Ovary (tissue), 9 donors: Measurements from ENCODE around the gene TPCN2. TPM values are rescaled to one million over a fixed set of nuclear protein-coding genes. Genes with fewer than 3 reads are reported as not detected.
A peak's percentile ranks its signal among the peaks of the same experiment; 100 is the strongest.

ENCODE experiments used
- DNase-seq, 5 donors: peaks; one replicate each; pipeline ENCODE4 v3.0.0-alpha.2; 2019 to 2020
- H3K27ac ChIP-seq, 2 donors: fragments of 200-600 bp; one replicate each; pipeline versions ENCODE4 v1.5.1 to v1.8.0; 2019 to 2022
- H3K27me3 ChIP-seq: fragments of 200-600 bp; one replicate; pipeline ENCODE4 v1.8.0; 2022
- H3K36me3 ChIP-seq: fragments of 200-600 bp; sonication (generic); one replicate; pipeline ENCODE4 v1.5.1; 2019
- H3K4me1 ChIP-seq: one replicate; pipeline ENCODE4 v1.8.1; 2013; ENCODE audit warnings: mild to moderate bottlenecking, moderate library complexity; ENCODE audit not compliant: insufficient read depth
- H3K4me3 ChIP-seq: fragments of 200-600 bp; sonication (generic); one replicate; pipeline ENCODE4 v1.5.1; 2017
- H3K9me3 ChIP-seq, 2 donors: fragments of 200-600 bp in 1 of 2; sonication (generic) in 1 of 2; one replicate each; pipeline versions ENCODE4 v1.5.1 to v1.8.1; 2013 to 2019; ENCODE audit warnings: mild to moderate bottlenecking in 1 of 2, moderate library complexity in 1 of 2
- EP300 ChIP-seq: sonication (generic); formaldehyde crosslinking; IDR thresholded peaks from one replicate; pipeline ENCODE4 v1.6.1; 2017; ENCODE audit warnings: antibody characterized with exemption
- POLR2A ChIP-seq: fragments of 450-650 bp; IDR thresholded peaks from one replicate; pipeline ENCODE4 v1.6.1; 2017; ENCODE audit warnings: antibody characterized with exemption, mild to moderate bottlenecking, moderate library complexity
- WGBS, 3 donors: extraction: QIAGEN DNeasy Blood & Tissue Kit in 1 of 3; methylation state at CpG; one replicate each; pipeline versions ENCODE4 v1.1.5 to v1.1.7; 2013 to 2017; 5-methylcytosine and 5-hydroxymethylcytosine counted together
- intact Hi-C, 4 donors: fragments of 100-400 bp; cut with DNase I; formaldehyde crosslinking; loops; one replicate each; pipeline versions ENCODE4 v1.11.0 to v1.15.1; 2022 to 2023
- polyA plus RNA-seq, 2 donors: library from polyadenylated mRNA; stranded (reverse); fragments of 200-250 nt in 1 of 2; fragments of 350-450 nt in 1 of 2; fragmentation: Illumina TruSeq in 1 of 2; extraction: RNeasy Lipid Tissue Mini Kit (QIAGEN cat#74804) in 1 of 2; gene quantifications; one replicate each; pipeline ENCODE4 v1.2.3, GENCODE V29; 2013 to 2014
- total RNA-seq, 7 donors: library from RNA; depleted of rRNA in 2 of 7; stranded (reverse); fragments of >200 nt in 2 of 7; fragmentation: NEBNext Ultra II Directional in 3 of 7; extraction: Animal tissue kit (Norgen Biotek cat#: 25700) in 3 of 7; gene quantifications; one replicate each; pipeline versions ENCODE4 v1.1.0 to v1.2.4, GENCODE V29; 2016 to 2023
- TF ChIP-seq, protein P1 (sequence below), 3 donors: fragments of 450-650 bp in 2 of 3; fragments of 200-600 bp in 1 of 3; IDR thresholded peaks; one replicate each; pipeline versions ENCODE4 v1.5.1 to v1.8.0; 2016 to 2022; ENCODE audit warnings: antibody characterized with exemption in 3 of 3, mild to moderate bottlenecking in 1 of 3
- donor health status: DM: no; HTN: no; CAD: no; lungs with moderate emphysema.
- donor health status: DM: no; HTN: no; CAD: no.
- donor health status: Bipolar disorder and iron deficiency.
- donor health status: DM: yes; HTN: yes; CAD: no.
- donor health status: DM: no; HTN: no; CAD: no.
- donor health status: DM: yes; HTN: yes; CAD: no.

The TPCN2 gene
- total and polyA plus RNA-seq, 9 donors: 6.5 to 35.7 (median 23.3) TPM

DNA sequence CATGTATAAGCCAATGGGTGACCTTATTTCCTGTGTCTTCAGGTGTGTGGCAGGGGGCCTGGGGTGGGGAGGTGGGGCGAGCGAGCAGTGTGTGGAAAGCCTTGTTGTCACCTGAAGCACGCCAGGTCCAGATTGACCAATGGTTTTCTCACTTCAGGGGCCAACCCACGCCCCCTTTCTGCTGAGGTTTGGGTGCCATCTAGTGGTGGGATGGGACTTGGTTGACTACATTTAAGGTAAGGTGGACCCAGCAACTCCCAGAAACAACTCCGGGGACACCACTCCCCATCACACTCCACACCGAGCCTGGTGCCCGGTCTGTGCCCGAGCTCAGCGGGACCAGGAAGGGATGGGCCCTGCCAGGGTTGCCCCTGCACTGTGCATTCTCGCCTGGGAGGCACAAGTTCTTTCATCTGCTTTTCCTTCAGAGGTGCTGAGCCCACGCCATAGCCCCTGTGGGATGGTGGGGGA lies 40.0 kb downstream of the TPCN2 start:
- no peaks in the 10 kb centered on the region for H3K9me3 ChIP-seq
- peak; percentile 69 to 86 (median 82) for DNase-seq
- no peak overlapping the region for H3K4me3 ChIP-seq
- H3K27me3 ChIP-seq: no peaks in the 10 kb centered on the region
- no peak overlapping the region for H3K27ac ChIP-seq
- intact Hi-C loops: loop anchor here in 1 of 4 donors (5.0 kb wide), 2 partner anchors 76 to 186 kb away; partner anchors contain the start of genes IGHMBP2, MRGPRF and MRPL21
- 31 to 39% (median 34%) methylated on average over 11 of the region's 11 CpGs for WGBS, 3 donors
- no peaks in the 10 kb centered on the region for H3K4me1 ChIP-seq
- TF ChIP-seq, protein P1, sequence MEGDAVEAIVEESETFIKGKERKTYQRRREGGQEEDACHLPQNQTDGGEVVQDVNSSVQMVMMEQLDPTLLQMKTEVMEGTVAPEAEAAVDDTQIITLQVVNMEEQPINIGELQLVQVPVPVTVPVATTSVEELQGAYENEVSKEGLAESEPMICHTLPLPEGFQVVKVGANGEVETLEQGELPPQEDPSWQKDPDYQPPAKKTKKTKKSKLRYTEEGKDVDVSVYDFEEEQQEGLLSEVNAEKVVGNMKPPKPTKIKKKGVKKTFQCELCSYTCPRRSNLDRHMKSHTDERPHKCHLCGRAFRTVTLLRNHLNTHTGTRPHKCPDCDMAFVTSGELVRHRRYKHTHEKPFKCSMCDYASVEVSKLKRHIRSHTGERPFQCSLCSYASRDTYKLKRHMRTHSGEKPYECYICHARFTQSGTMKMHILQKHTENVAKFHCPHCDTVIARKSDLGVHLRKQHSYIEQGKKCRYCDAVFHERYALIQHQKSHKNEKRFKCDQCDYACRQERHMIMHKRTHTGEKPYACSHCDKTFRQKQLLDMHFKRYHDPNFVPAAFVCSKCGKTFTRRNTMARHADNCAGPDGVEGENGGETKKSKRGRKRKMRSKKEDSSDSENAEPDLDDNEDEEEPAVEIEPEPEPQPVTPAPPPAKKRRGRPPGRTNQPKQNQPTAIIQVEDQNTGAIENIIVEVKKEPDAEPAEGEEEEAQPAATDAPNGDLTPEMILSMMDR (IDR thresholded peaks at IDR 0.05): peak; percentile 71 to 79 (median 75)
- TF ChIP-seq EP300 (no peak), POLR2A (no peak)
- H3K36me3 ChIP-seq: no peaks in the 10 kb centered on the region

DNA sequence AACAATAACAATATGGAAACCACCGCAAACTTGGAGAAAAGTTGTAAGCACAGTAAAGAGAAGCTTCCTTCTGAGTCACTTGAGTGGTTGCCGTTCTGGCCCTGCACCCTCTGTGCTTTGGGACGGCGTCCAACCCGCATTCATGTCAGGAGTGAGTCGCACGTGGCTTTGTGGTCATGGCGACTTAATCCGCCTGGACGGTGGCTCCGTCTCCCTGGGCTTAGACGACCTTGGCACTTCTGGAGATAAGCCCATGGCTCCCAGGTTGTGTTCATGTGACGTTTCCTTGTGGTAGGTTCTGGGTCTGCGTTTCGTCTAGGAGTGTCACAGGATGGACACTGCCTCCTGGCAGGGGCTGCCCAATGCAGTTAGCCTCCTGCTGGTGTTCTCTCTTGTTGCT lies 40.5 kb downstream of the TPCN2 start:
- no peaks in the 10 kb centered on the region for H3K27me3 ChIP-seq
- H3K27ac ChIP-seq: no peak overlapping the region
- peak in 1 of 5 donors; percentile 36 for DNase-seq
- 40 to 64% (median 45%) methylated on average over 15 of the region's 15 CpGs for WGBS, 3 donors
- no peaks in the 10 kb centered on the region for H3K36me3 ChIP-seq
- intact Hi-C loops: loop anchor here in 1 of 4 donors (5.0 kb wide), 2 partner anchors 77 to 187 kb away; partner anchors contain the start of genes IGHMBP2, MRGPRF and MRPL21
- no peak overlapping the region for H3K4me3 ChIP-seq
- no peaks in the 10 kb centered on the region for H3K9me3 ChIP-seq
- TF ChIP-seq, protein P1 (IDR thresholded peaks at IDR 0.05): no peak
- TF ChIP-seq POLR2A: no peak
- no peak for TF ChIP-seq EP300
- peaks cover 1% of the 10 kb centered on the region for H3K4me1 ChIP-seq

DNA sequence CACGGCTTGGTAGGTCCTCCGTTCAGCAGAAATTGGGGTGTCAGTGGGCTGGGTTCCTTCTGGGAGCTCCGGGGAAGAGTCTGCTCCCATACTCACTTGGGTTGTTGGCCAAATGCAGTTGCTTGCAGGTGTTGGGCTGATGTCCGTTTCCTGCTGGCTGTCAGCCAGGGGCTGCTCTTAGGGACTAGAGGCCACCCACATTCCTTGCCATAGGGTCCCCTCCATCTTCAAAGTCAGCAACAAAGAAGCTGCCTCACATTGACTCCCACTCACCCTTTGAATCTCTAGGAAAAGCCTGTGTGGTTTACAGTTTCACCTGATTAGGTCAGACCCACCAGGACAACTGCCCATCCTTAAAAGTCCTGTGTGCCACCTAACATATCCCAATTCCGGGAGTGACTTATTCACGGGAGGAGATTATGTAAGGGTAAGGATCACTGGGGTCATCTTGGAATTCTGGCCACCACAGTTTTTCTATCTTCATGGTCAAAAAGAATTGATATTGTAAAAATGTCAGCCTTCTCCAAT lies 43.0 kb downstream of the TPCN2 start:
- Histone ChIP-seq H3K27ac (no peak overlapping the region), H3K9me3 (no peaks in the 10 kb centered on the region), H3K27me3 (no peaks in the 10 kb centered on the region), H3K4me1 (peaks cover 1% of the 10 kb centered on the region), H3K4me3 (no peak overlapping the region), H3K36me3 (no peaks in the 10 kb centered on the region)
- no peak for DNase-seq
- WGBS, 3 donors: 93 to 97% (median 96%) methylated on average over 6 of the region's 6 CpGs
- intact Hi-C loops: no loop called here
- TF ChIP-seq POLR2A (no peak), EP300 (no peak)
- TF ChIP-seq, protein P1 (IDR thresholded peaks at IDR 0.05): no peak

DNA sequence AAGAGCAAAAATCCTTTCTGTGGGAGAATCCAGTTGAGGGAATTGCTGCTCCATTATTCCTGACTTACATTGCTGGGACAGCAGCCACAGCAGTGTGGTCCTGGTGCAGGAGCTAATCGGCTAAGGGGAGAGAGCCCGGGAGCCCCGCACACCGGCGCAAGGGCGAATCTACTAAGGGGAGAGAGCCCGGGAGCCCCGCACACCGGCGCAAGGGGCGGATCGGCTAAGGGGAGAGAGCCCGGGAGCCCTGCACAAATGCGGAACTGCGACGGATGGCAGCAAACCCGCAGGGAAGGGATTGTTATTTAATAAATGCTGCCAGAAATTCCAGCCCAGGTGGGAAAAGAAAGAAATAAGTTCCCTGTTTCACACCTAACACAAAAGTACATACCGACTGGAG lies 43.5 kb downstream of the TPCN2 start:
- peaks cover 1% of the 10 kb centered on the region for H3K4me1 ChIP-seq
- H3K27ac ChIP-seq: no peak overlapping the region
- H3K36me3 ChIP-seq: no peaks in the 10 kb centered on the region
- H3K27me3 ChIP-seq: no peaks in the 10 kb centered on the region
- intact Hi-C loops: no loop called here
- no peak for DNase-seq
- H3K9me3 ChIP-seq: no peaks in the 10 kb centered on the region
- no peak overlapping the region for H3K4me3 ChIP-seq
- TF ChIP-seq EP300 (no peak), POLR2A (no peak)
- TF ChIP-seq, protein P1 (IDR thresholded peaks at IDR 0.05): no peak
- 93 to 97% (median 94%) methylated on average over 18 of the region's 18 CpGs for WGBS, 3 donors
